Tibial nerve (tissue), 4 donors: Measurements from ENCODE around the gene HOATZ. TPM values are rescaled to one million over a fixed set of nuclear protein-coding genes. Genes with fewer than 3 reads are reported as not detected.

Source experiments
- DNase-seq, 2 donors: peaks; one replicate each; pipeline ENCODE4 v3.0.0-alpha.2; 2019; ENCODE audit warnings: low spot score in 2 of 2
- H3K27ac ChIP-seq, 4 donors: fragments of 200-600 bp; sonication (generic) in 3 of 4; one replicate each; pipeline ENCODE4 v1.5.1; 2017 to 2019; ENCODE audit warnings: mild to moderate bottlenecking in 1 of 4
- H3K27me3 ChIP-seq, 2 donors: fragments of 200-600 bp; sonication (generic) in 1 of 2; one replicate each; pipeline versions ENCODE4 v1.5.1 to v1.6.0; 2017 to 2019
- H3K36me3 ChIP-seq, 3 donors: fragments of 200-600 bp; sonication (generic); one replicate each; pipeline ENCODE4 v1.5.1; 2018 to 2019
- H3K4me1 ChIP-seq, 4 donors: fragments of 200-600 bp; sonication (generic) in 3 of 4; one replicate each; pipeline ENCODE4 v1.5.1; 2017 to 2019
- H3K4me3 ChIP-seq, 4 donors: fragments of 200-600 bp; sonication (generic) in 3 of 4; one replicate each; pipeline ENCODE4 v1.5.1; 2017 to 2019; ENCODE audit warnings: mild to moderate bottlenecking in 1 of 4, moderate library complexity in 1 of 4
- H3K9me3 ChIP-seq, 4 donors: fragments of 200-600 bp; sonication (generic) in 3 of 4; one replicate each; pipeline ENCODE4 v1.5.1; 2017 to 2019
- EP300 ChIP-seq, 2 donors: sonication (generic); formaldehyde crosslinking; IDR thresholded peaks; one replicate each; pipeline ENCODE4 v1.6.1; 2017; ENCODE audit warnings: antibody characterized with exemption in 2 of 2, mild to moderate bottlenecking in 1 of 2
- POLR2A ChIP-seq, 2 donors: fragments of 450-650 bp; IDR thresholded peaks; one replicate each; pipeline ENCODE4 v1.6.1; 2017; ENCODE audit warnings: antibody characterized with exemption in 2 of 2, mild to moderate bottlenecking in 2 of 2, moderate library complexity in 2 of 2
- WGBS, 2 donors: methylation state at CpG; one replicate each; pipeline ENCODE4 v1.1.5; 2018; 5-methylcytosine and 5-hydroxymethylcytosine counted together
- total RNA-seq, 4 donors: library from RNA; depleted of rRNA; stranded (reverse); fragments of >200 nt; gene quantifications; one replicate each; pipeline ENCODE4 v1.1.0, GENCODE V29; 2016
- TF ChIP-seq, protein P1 (sequence below), 5 experiments: fragments of 200-600 bp in 3 of 5; fragments of 450-650 bp in 2 of 5; sonication (generic) in 3 of 5; IDR thresholded peaks; one replicate each; pipeline ENCODE4 v1.5.1; 2016 to 2019; ENCODE audit warnings: antibody characterized with exemption in 5 of 5, mild to moderate bottlenecking in 3 of 5, moderate library complexity in 2 of 5

Gene HOATZ
- total RNA-seq, 4 donors from 2014 or later, result not detected

DNA sequence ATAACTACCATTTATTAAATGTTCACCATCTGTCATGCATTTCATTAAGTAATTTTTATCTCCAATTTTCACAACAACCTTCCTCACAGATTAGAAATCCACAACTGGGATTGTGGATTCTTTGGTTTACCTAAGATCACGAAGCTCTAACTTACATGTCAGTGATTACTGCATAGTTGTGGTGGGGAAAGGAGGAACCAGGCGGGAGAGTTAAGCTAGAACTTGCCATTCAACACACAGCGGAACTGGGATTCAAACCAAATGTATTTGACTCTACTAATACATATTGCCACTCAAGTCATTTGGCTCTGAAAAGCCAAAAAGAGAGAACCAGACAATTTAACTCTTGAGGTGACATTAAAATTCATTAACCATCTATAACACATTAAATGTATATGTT lies 15.5 kb downstream of the HOATZ start:
- Histone ChIP-seq H3K9me3 (no peaks in the 10 kb centered on the region), H3K27me3 (no peaks in the 10 kb centered on the region), H3K4me3 (no peak overlapping the region), H3K27ac (peak overlapping the region in 1 of 4 donors; percentile 42), H3K4me1 (peaks cover 0 to 11% (median 4%) of the 10 kb centered on the region in 4 donors), H3K36me3 (no peaks in the 10 kb centered on the region)
- DNase-seq, result no peak
- TF ChIP-seq EP300 (IDR thresholded peaks at IDR 0.05) (no peak), POLR2A (IDR thresholded peaks at IDR 0.05) (no peak)
- TF ChIP-seq, protein P1, sequence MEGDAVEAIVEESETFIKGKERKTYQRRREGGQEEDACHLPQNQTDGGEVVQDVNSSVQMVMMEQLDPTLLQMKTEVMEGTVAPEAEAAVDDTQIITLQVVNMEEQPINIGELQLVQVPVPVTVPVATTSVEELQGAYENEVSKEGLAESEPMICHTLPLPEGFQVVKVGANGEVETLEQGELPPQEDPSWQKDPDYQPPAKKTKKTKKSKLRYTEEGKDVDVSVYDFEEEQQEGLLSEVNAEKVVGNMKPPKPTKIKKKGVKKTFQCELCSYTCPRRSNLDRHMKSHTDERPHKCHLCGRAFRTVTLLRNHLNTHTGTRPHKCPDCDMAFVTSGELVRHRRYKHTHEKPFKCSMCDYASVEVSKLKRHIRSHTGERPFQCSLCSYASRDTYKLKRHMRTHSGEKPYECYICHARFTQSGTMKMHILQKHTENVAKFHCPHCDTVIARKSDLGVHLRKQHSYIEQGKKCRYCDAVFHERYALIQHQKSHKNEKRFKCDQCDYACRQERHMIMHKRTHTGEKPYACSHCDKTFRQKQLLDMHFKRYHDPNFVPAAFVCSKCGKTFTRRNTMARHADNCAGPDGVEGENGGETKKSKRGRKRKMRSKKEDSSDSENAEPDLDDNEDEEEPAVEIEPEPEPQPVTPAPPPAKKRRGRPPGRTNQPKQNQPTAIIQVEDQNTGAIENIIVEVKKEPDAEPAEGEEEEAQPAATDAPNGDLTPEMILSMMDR (IDR thresholded peaks at IDR 0.05), result no peak
- 34 to 52% methylated on average over 3 of the region's 3 CpGs for WGBS, 2 donors

DNA sequence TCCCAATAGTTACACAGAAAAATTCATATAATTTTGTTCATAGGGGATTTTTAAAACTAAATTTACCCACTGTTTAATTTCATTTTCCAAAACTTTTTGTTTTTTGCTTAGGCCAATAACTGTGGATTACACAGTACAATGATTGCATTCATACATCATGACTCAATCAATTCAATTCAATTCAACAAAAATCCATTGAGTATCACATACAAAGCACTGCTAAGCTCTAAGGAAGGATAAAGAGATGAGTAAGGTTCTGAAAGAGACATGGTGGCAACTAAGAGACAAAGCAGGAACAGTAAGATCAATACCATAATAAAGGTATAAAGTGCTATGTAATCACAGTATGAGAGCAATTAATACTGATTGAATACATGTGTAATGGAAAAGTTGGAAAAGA lies 16.6 kb downstream of the HOATZ start:
- Histone ChIP-seq H3K27ac (peak overlapping the region in 2 of 4 donors; percentile 26 to 73), H3K36me3 (no peaks in the 10 kb centered on the region), H3K9me3 (no peaks in the 10 kb centered on the region), H3K27me3 (no peaks in the 10 kb centered on the region), H3K4me1 (peaks cover 0 to 8% (median 3%) of the 10 kb centered on the region in 4 donors), H3K4me3 (no peak overlapping the region)
- TF ChIP-seq, protein P1 (IDR thresholded peaks at IDR 0.05), result no peak
- no peak for DNase-seq

DNA sequence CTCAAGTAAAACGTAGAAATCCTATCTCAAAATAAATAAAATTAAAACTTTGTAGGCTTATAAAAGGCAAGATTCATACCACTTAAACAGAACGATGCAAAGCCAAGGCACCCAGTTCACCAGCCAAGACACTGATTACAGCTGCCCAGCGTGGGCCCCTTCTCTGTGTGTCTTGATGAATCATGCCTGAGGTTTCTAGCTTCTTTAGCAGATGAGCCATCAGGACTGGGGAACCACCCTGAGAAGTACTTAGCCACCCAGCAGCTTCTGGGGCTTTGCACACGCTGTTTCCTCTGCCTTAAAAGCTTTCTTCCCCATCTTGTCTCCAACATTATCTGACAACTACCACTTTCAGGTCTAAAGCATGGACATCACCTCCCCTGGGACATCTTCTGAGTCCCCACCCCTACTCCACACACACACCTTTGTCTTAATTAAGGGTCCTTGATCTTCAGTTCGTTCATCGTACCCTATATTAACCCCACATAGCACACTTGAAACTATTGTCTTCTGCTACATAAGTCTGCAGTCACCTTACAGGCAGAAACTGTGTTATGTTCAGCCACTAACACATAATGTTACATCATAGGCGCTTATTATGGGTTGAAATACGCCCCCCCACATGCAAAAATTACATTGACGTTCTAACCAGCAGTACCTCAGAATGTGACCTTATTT lies 17.2 kb downstream of the HOATZ start:
- TF ChIP-seq EP300 (IDR thresholded peaks at IDR 0.05) (no peak), POLR2A (IDR thresholded peaks at IDR 0.05) (no peak)
- TF ChIP-seq, protein P1 (IDR thresholded peaks at IDR 0.05), result no peak
- Histone ChIP-seq H3K9me3 (no peaks in the 10 kb centered on the region), H3K27ac (peak overlapping the region in 1 of 4 donors; percentile 73), H3K27me3 (no peaks in the 10 kb centered on the region), H3K4me1 (peaks cover 0 to 8% (median 3%) of the 10 kb centered on the region in 4 donors), H3K4me3 (no peak overlapping the region), H3K36me3 (no peaks in the 10 kb centered on the region)
- no peak for DNase-seq
- 64 to 67% methylated on average over 9 of the region's 9 CpGs for WGBS, 2 donors

DNA sequence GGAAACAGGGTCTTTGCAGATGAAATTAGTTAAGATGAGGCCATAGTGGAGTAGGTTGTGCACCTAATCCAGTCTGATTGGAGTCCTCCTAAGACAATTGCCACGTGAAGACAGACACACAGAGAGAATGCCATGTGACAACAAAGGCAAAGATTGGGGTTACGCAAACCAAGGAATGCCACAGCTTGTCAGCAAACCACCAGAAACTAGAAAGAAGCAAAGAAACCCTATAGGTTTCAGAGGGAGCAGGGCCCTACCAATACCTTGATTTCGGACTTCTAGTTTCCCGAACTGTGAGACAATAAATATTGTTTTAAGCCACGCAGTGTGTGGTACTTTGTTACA lies 17.8 kb downstream of the HOATZ start:
- Histone ChIP-seq H3K9me3 (no peaks in the 10 kb centered on the region), H3K4me1 (peaks cover 0 to 8% (median 3%) of the 10 kb centered on the region in 4 donors), H3K36me3 (no peaks in the 10 kb centered on the region), H3K27me3 (no peaks in the 10 kb centered on the region), H3K4me3 (no peak overlapping the region), H3K27ac (peak overlapping the region in 1 of 4 donors; percentile 73)
- WGBS, 2 donors, result 87 to 88% methylated on average over 5 of the region's 5 CpGs
- no peak for DNase-seq
- TF ChIP-seq POLR2A (IDR thresholded peaks at IDR 0.05) (no peak), EP300 (IDR thresholded peaks at IDR 0.05) (no peak)
- TF ChIP-seq, protein P1 (IDR thresholded peaks at IDR 0.05), result no peak

DNA sequence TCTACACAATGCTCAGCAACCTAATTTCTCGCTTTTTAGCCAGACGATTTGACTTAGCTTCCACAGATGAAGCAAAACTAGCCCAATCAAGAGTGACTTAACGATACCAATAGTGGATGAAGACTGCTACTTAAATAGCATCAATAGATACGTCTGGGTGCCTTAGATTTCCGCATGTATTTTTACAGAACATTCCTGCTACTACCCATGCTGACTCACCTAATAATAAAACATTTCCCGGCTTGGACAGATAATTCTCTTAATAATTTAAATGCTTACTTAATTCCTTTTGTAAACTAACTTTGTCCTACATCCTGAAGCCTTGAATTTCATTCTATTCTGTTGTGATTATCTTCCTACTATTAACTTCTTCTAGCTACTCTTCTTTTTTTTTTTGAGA lies 20.7 kb downstream of the HOATZ start:
- 91 to 92% methylated on average over 6 of the region's 6 CpGs for WGBS, 2 donors

More for the DNA sequence above, 20.7 kb downstream of the HOATZ start:
- Histone ChIP-seq H3K36me3 (no peaks in the 10 kb centered on the region), H3K27ac (no peak overlapping the region), H3K27me3 (peaks cover 0 to 3% of the 10 kb centered on the region in 2 donors), H3K9me3 (no peaks in the 10 kb centered on the region), H3K4me1 (peaks cover 0 to 14% (median 2%) of the 10 kb centered on the region in 4 donors), H3K4me3 (no peak overlapping the region)
- TF ChIP-seq POLR2A (IDR thresholded peaks at IDR 0.05) (no peak), EP300 (IDR thresholded peaks at IDR 0.05) (no peak)
- TF ChIP-seq, protein P1 (IDR thresholded peaks at IDR 0.05), result no peak
- DNase-seq, result no peak
